Parathyroid adenoma (tissue), 2 donors: ENCODE measurements around the gene GNB1L.

Experiments
- H2AFZ ChIP-seq: fragments of 300-600 bp; sonication (generic); one replicate; pipeline ENCODE4 v1.7.0; 2017; ENCODE audit warnings: antibody characterized with exemption, mild to moderate bottlenecking
- H3K27ac ChIP-seq: fragments of 300-600 bp; sonication (generic); one replicate; pipeline ENCODE4 v1.7.0; 2017
- H3K27me3 ChIP-seq: fragments of 300-600 bp; sonication (generic); one replicate; pipeline ENCODE4 v1.7.0; 2017; ENCODE audit warnings: low read length; ENCODE audit not compliant: control insufficient read depth, insufficient read depth
- H3K36me3 ChIP-seq: fragments of 300-600 bp; sonication (generic); one replicate; pipeline ENCODE4 v1.7.0; 2017; ENCODE audit warnings: low read length; ENCODE audit not compliant: control insufficient read depth, insufficient read depth
- H3K4me1 ChIP-seq: fragments of 300-600 bp; sonication (generic); one replicate; pipeline ENCODE4 v1.7.0; 2017; ENCODE audit warnings: control low read depth
- H3K4me2 ChIP-seq: fragments of 300-600 bp; sonication (generic); one replicate; pipeline ENCODE4 v1.7.0; 2017; ENCODE audit warnings: low read length
- H3K4me3 ChIP-seq: fragments of 300-600 bp; sonication (generic); one replicate; pipeline ENCODE4 v1.7.0; 2017; ENCODE audit warnings: low read depth, low read length
- H3K79me2 ChIP-seq: fragments of 300-600 bp; sonication (generic); one replicate; pipeline ENCODE4 v1.7.0; 2017; ENCODE audit warnings: control low read depth
- H3K9ac ChIP-seq: fragments of 300-600 bp; sonication (generic); one replicate; pipeline ENCODE4 v1.7.0; 2017; ENCODE audit warnings: mild to moderate bottlenecking
- H3K9me3 ChIP-seq: fragments of 300-600 bp; sonication (generic); one replicate; pipeline ENCODE4 v1.7.0; 2017; ENCODE audit warnings: low read length; ENCODE audit not compliant: control insufficient read depth
- CTCF ChIP-seq: fragments of 300-600 bp; sonication (generic); IDR thresholded peaks from one replicate; pipeline ENCODE4 v1.7.0; 2017; ENCODE audit warnings: antibody characterized with exemption, mild to moderate bottlenecking
- donor health status: primary hyperparathyroidism.

GNB1L gene

GRCh38 chr22:19818324-19819207, 36.1 kb downstream of the GNB1L start:
- Histone ChIP-seq H3K27me3 (no peaks in the 10 kb centered on the region), H3K9me3 (no peaks in the 10 kb centered on the region), H3K4me1 (no peaks in the 10 kb centered on the region), H3K36me3 (no peaks in the 10 kb centered on the region), H3K27ac (no peak overlapping the region), H2AFZ (no peak overlapping the region), H3K4me2 (no peak overlapping the region), H3K4me3 (no peak overlapping the region), H3K9ac (no peak overlapping the region), H3K79me2 (no peaks in the 10 kb centered on the region)
- no peak for TF ChIP-seq CTCF

- Histone ChIP-seq H3K79me2 (no peaks in the 10 kb centered on the region), H3K9ac (no peak overlapping the region), H3K36me3 (no peaks in the 10 kb centered on the region), H2AFZ (no peak overlapping the region), H3K27me3 (no peaks in the 10 kb centered on the region), H3K4me2 (no peak overlapping the region), H3K4me3 (no peak overlapping the region), H3K27ac (no peak overlapping the region), H3K4me1 (no peaks in the 10 kb centered on the region), H3K9me3 (no peaks in the 10 kb centered on the region)
- no peak for TF ChIP-seq CTCF
These were observed 38.1 kb downstream of the GNB1L start for GRCh38 chr22:19816372-19817119.

DNA sequence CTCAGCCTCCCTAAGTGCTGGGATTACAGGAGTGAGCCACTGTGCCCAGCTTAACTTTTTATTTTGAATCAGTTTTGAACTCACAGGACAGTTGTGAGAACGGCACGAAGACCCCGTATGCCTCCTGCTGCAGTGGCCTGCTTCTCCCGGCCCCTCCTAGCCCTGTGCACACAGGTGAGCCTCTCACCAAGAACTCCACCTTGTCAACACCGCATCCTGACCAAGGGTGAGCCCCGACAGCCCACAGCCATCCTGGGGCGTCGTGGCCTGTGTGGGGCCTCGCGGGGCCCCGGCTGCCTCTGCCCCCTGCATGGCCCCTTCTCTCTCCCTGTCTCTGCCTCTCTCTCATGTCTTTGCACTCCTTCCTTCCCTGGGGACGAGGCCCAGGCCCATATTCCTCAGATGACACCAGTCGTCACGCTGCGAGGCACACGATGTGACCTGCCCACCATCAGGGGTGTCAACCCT, 38.8 kb downstream of the GNB1L start:
- Histone ChIP-seq H3K79me2 (no peaks in the 10 kb centered on the region), H3K27ac (no peak overlapping the region), H3K4me3 (no peak overlapping the region), H3K36me3 (no peaks in the 10 kb centered on the region), H3K4me1 (no peaks in the 10 kb centered on the region), H2AFZ (no peak overlapping the region), H3K9me3 (no peaks in the 10 kb centered on the region), H3K9ac (no peak overlapping the region), H3K27me3 (no peaks in the 10 kb centered on the region), H3K4me2 (no peak overlapping the region)
- no peak for TF ChIP-seq CTCF

DNA sequence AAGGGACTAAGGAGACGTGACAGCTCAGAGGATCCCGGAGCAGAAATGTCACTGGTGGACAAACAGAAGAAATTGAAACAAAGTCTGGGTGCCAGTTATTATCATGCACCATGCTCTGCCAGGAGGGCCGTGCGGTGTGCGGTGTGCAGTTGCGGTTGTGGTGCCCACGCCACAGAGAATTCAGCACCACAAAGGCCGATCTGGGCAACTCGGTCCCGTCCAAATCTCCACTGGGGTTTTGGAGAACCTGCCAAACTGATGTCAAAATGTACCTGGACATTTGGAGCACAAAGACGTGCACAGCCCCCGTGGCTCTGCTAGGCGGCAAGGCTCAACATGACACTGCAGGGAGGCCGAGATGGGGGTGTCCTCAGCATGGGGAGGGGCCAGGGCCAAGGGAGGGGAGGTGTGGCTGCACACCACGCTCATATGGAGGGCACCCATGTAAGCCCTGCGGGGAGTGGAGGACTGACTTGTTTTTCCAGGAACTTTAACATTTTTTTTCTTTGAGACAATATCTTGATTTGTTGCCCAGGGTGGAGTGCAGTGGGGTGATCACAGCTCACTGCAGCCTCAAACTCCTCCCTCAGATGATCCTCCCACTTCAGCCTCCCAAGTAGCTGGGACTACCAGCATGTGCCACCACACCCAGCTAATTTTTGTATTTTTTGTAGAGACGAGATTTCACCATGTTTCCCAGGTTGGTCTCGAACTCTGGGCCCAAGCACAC, 39.4 kb downstream of the GNB1L start:
- no peaks in the 10 kb centered on the region for H3K36me3 ChIP-seq
- no peaks in the 10 kb centered on the region for H3K27me3 ChIP-seq
- H3K4me3 ChIP-seq, result no peak overlapping the region
- H3K9me3 ChIP-seq, result no peaks in the 10 kb centered on the region
- no peak overlapping the region for H3K27ac ChIP-seq
- no peaks in the 10 kb centered on the region for H3K4me1 ChIP-seq
- no peak overlapping the region for H2AFZ ChIP-seq
- H3K4me2 ChIP-seq, result no peak overlapping the region
- no peak for TF ChIP-seq CTCF
- no peaks in the 10 kb centered on the region for H3K79me2 ChIP-seq
- H3K9ac ChIP-seq, result no peak overlapping the region
